ENCODE data around the gene KCNK17.

- no peak for TF ChIP-seq CTCF (conservative IDR thresholded peaks at IDR 0.05 in 1 of 2, IDR thresholded peaks at IDR 0.05 in 1 of 2; ENCODE audit: extremely low read depth in 1 of 2, insufficient read depth in 1 of 2, low read depth in 1 of 2, low read length in 2 of 2)
- TF ChIP-seq EZH2 (IDR thresholded peaks at IDR 0.05; ENCODE audit: borderline replicate concordance, low read length), result no peak
Observed at GRCh38 chr6:39249278-39249677, 64.9 kb downstream of the KCNK17 start.

Data from mammary epithelial cell (primary cell).